GM21360 (cell line): ENCODE results near the gene PIGP.
"Not testable (repeated sequence)": the region's sequence is repeated elsewhere in the genome, so short reads cannot be mapped to it uniquely, and the experiment has no call there.

ENCODE experiments used
- ATAC-seq: cut with Tn5 transposase; IDR thresholded peaks from one replicate; pipeline ENCODE4 v1.9.1; 2021; ENCODE audit warnings: mild to moderate bottlenecking, moderate library complexity; ENCODE audit not compliant: unreplicated experiment

PIGP gene

GRCh38 chr21:37072988-37073416, at the start of gene PIGP, which contains the start of gene TTC3:
PIGP (minus strand) TSS chr21:37073071; CDS start chr21:37072515, 556 bp downstream.
TTC3 (plus strand) TSS chr21:37073254; CDS start chr21:37087258, 14,004 bp downstream.
- ATAC-seq, result peak; percentile 74

- ATAC-seq, result no peak
These were observed 46.7 kb upstream of the PIGP start for GRCh38 chr21:37119421-37120218.

GRCh38 chr21:37118187-37118826, 45.4 kb upstream of the PIGP start:
- no peak for ATAC-seq

GRCh38 chr21:37117204-37117603, 44.3 kb upstream of the PIGP start:
- no peak for ATAC-seq

GRCh38 chr21:37116459-37116858, 43.6 kb upstream of the PIGP start:
- ATAC-seq, result not testable (repeated sequence)

GRCh38 chr21:37114301-37114700, 41.4 kb upstream of the PIGP start:
- ATAC-seq, result not testable (repeated sequence)

GRCh38 chr21:37111029-37111428, 38.2 kb upstream of the PIGP start:
- not testable (repeated sequence) for ATAC-seq

GRCh38 chr21:37106998-37107397, 34.1 kb upstream of the PIGP start:
- ATAC-seq, result no peak

- not testable (repeated sequence) for ATAC-seq
These were observed 29.9 kb upstream of the PIGP start for GRCh38 chr21:37102746-37103145.

- ATAC-seq, result no peak
These were observed 28.5 kb upstream of the PIGP start for GRCh38 chr21:37101384-37101783.

GRCh38 chr21:37100316-37100715, 27.4 kb upstream of the PIGP start:
- no peak for ATAC-seq

- no peak for ATAC-seq
These were observed 25.9 kb upstream of the PIGP start for GRCh38 chr21:37098751-37099150.

- no peak for ATAC-seq
These were observed 22.9 kb upstream of the PIGP start for GRCh38 chr21:37095821-37096220.

- ATAC-seq, result no peak
These were observed 21.1 kb upstream of the PIGP start for GRCh38 chr21:37093977-37094376.

- ATAC-seq, result no peak
These were observed 15.4 kb upstream of the PIGP start for GRCh38 chr21:37088186-37088735.

- ATAC-seq, result no peak
These were observed 14.3 kb upstream of the PIGP start for GRCh38 chr21:37087188-37087587.

- no peak for ATAC-seq
These were observed 12.9 kb upstream of the PIGP start for GRCh38 chr21:37085726-37086125.

- ATAC-seq, result no peak
These were observed 10.1 kb upstream of the PIGP start for GRCh38 chr21:37082856-37083528.

- ATAC-seq, result no peak
These were observed 9.5 kb upstream of the PIGP start for GRCh38 chr21:37082375-37082774.

- no peak for ATAC-seq
These were observed 6.4 kb upstream of the PIGP start for GRCh38 chr21:37079211-37079824.

GRCh38 chr21:37077403-37077802, 4.5 kb upstream of the PIGP start:
- no peak for ATAC-seq
